GM23248 (cell line): ENCODE measurements around the gene RMND5A.

Source experiments
- EZH2 ChIP-seq: fragments of 200-600 bp; sonication (generic); IDR thresholded peaks from 2 replicates; pipeline ENCODE4 v1.6.1; 2018; ENCODE audit warnings: antibody characterized with exemption, mild to moderate bottlenecking; ENCODE audit not compliant: insufficient read depth, poor library complexity, severe bottlenecking
- EZH2phosphoT487 ChIP-seq: fragments of 200-600 bp; sonication (generic); IDR thresholded peaks from 2 replicates; pipeline ENCODE4 v1.6.1; 2018; ENCODE audit warnings: antibody characterized with exemption, moderate library complexity, mild to moderate bottlenecking, low read depth; ENCODE audit not compliant: insufficient read depth

GRCh38 chr2:86753606-86754005 is 33.5 kb downstream of the RMND5A start:
- TF ChIP-seq EZH2: no peak
- no peak for TF ChIP-seq EZH2phosphoT487
